NCI-H69 (cell line): ENCODE measurements around the gene HIC1.

ENCODE experiments used
- DNase-seq: peaks from one replicate; lab custom pipeline; 2025; lab: John Stamatoyannopoulos, UW

Gene HIC1

DNA sequence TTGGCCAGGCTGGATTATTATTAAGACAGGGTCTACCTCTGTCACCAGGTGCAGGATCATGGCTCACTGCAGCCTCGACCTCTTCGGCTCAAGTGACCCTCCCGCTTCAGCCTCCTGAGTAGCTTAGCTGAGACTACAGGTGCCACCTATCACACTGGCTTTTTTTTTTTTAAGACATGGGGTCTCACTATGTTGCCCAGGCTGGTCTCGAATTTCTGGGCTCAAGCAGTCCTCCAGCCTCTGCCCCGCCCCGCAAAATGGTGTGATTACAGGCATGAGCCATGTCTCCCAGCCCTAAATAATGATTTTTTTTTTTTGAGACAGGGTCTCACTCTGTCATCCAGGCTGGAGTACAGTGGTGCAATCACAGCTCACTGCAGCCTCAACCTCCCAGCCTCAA is 7.3 kb upstream of the HIC1 start:
- no peak for DNase-seq

DNA sequence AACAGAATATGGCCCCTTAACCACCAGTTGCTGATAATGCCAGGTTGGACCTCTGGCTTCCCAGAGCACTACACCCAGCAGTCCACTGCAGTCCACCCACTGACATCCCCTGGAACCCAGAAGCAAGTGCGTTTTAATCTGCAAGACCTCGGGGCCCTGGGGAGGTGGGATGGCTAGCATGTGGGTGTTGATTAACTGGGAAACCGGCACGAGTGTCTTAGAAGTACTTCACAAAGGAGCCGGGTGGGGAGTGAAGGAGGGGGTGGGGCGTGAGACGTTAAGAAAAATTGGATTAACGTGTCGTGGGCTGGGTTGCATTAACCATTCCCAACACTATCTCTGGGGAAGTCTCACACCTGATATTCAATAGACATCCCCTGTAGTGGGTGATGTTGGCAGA is 6.1 kb upstream of the HIC1 start:
- DNase-seq, result no peak

DNA sequence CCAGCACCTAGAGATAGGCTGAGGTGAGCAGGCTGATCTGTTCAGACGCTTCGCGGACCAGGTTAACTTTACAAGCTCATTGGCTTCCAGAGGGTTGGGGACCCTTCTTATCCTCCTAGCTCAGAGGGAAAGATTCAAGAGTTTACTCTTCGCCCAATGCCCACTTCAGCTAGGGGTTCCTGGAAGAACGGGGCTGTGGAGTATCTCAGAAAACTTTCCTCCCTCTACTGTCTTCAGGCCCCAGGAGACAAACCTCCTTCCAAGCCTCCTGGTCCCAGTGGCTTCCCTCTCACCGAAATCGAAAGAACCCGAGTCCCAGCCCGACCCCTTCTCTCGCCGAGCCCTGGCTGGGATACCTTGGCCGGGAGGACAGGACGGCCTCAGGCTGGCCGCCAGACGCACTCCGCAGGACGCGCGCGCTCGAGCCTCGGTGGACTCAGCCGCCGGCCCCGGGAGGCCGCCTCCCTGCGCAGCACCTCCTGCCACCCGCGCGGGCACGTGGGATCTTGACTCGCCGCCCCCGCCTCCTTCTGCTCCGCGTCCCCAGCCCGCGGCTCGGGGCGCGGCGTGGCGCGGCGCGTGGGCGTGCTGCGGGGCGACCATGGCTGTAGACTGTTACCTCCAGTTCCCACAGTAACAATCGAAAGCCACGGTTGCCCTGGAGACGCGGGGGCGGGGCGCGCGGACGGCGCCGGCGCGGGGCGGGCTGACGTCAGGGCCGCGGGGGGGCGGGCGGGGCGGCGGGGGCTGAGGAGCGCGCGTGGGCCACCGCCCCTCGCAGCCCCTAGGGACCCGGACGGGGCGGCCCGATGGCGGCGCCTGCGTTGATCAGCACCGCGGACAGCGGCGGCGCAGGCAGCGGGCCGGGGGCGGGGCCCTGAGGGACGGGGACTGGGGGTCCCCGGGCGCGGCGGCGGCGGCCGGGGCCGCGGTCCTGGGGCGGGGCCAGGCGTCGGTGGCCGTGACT is 5.3 kb upstream of the HIC1 start:
- peak; percentile 88 for DNase-seq

DNA sequence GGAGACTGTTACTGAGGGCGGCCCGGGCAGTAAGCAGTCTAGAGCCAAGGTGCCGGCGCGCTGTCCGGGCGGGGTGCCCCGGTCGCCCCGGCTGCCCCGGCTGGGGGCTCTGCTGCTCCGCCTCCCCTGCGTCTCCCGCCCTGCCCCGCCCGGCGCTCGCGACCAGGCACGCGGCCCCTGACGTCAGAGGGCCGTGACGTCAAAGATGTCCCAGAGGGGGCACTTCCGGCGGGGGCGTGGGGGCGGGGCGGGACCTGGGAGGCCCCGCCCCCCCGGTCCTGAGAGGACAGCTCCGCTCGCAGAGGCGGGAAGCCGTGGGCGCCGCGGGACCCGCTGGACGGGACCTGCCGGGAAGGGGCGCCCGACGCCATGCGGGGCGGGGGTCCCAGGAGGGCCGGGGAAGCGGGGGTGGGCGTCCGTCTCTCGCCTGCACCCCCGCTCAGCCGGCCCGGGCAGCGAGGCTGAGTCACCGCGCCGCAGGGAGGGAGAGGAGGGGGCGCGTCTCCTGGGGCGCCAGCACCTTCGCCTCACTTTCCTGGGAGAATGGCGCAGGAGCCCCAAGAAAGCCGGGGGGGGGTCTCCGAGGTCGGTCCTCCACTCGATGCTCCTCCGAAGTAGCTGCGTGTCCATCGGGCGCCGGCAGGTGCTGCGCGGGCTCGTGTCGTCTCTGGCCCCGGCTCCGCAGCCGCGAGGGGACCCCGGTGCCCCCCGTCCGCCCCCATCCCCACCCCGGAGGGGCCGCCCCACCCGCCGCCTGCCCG is 4.4 kb upstream of the HIC1 start:
- peak; percentile 87 for DNase-seq

DNA sequence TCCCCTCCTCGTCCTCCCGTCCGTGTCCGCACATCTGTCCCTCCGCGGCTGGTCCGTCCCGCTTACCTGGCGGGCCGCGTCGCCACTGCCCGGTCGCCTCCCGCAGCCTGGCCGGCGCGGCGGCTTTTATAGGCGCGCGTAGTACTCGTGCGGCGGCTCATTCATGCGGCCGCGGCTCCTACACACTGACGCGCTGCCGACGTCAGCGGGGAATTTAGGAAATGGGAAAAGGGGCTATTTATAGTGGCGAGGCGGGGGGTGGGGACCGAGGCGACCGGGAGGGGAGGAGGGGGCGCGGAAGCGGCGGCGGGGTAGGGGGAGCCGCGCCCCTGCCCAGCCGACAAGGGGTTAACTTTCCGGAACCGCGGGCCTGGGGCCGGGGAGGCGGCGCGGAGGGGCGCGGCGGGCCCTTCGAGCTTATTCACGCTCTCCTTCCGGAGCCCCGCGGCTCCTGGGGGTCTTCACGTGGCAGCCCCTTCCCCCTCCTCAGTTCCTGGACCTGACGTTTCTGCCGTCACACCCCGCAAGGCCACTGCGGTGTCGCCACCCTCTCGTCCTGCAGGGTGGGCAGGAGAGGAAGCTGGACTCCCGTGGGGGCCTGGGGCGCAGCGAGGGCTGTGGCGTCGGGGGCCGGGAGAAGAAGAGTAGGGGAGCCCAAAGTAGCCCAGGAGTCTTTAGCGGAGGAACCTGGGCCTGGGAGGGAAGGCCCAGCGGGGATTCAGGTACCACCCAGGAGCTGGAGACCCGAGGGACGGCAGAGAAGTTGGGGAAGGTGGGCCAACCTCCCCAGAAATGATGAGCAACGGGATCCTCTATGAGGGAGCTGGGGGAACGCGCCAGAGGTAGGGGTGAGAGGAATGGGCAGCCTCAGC is 3.6 kb upstream of the HIC1 start:
- peak; percentile 67 for DNase-seq

DNA sequence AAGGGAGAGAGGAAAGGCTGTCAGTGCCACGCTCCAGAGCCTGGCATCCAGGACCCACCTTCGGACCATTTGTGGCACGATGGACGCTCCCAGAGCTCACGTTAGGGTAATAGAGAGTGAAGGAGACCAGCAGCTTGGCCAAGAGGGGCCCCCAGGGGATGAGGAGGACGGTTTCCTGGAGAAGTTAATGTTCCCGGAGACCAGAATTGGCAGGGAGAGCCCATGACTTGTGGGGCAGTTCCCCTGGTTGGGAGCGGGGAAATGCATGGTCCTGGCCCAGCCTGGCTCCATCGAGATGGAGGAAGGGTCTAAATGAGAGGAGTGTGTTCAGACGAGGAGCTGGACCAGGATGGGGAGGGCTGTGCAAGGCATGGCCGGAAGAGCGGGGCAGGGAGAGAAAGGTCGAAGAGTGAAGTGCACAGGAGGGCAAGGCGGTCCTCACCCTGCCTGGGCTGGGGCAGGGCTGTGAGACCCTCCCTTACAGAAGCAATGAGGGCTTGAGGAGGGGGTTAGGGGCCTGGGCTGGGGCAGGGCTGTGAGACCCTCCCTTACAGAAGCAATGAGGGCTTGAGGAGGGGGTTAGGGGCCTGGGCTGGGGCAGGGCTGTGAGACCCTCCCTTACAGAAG is 2.9 kb upstream of the HIC1 start:
- peak; percentile 13 for DNase-seq

DNA sequence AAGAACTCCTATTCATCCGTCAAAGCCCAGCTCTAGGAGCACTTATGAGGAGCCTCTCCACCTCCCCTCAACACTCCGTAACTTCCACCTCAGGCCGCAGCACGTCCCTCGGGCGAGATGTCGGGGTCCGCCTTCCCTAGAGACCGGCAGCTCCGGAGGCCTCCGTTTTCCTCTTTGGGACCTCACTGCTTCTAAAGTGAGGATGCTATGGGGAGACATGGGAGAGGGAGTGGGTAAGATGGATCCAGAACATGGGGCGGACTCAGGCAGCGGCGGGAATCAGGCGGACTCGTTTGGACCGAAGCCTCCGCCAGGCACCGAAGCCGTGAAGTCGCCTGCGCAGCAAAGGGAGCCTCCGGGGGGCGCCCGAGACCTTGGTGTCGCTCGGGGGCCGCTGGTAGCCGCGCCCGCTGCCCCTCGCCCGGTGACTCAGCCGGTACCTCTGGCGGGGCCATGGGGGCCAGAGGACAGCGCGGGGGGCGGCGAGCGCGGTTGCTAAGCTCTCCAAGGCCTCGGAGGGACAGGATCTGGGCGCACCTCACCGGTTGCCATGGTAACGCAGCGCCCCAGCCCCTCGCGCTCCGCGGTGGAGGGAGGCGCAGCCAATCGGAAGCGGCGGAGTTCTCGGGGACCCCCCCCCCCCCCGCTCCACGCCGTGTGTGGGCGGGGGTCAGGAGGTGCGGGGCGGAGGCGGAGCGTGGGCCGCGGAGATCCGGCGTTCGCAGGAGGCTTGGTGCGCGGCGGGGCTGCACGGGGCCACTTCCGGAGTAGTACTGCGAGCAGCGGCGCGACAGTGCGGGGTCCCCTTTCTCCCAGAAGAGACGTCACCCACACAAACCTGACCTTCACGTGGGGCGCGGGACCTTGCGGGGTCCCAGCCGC is 1.3 kb upstream of the HIC1 start:
- peak; percentile 74 for DNase-seq

DNA sequence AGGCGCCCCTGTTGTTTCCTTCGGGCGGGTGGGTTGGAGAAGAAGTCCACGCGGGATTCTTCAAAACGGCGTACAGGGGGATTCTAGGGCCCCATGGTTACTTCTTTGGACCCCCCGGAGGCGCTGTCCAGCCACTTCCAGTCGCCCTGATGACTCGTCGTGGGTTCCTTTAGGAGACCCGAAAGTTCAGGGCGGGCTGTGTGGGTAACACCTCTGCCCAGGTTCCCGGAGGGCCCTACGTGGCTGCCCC is 716 bp upstream of the HIC1 start:
- no peak for DNase-seq

DNA sequence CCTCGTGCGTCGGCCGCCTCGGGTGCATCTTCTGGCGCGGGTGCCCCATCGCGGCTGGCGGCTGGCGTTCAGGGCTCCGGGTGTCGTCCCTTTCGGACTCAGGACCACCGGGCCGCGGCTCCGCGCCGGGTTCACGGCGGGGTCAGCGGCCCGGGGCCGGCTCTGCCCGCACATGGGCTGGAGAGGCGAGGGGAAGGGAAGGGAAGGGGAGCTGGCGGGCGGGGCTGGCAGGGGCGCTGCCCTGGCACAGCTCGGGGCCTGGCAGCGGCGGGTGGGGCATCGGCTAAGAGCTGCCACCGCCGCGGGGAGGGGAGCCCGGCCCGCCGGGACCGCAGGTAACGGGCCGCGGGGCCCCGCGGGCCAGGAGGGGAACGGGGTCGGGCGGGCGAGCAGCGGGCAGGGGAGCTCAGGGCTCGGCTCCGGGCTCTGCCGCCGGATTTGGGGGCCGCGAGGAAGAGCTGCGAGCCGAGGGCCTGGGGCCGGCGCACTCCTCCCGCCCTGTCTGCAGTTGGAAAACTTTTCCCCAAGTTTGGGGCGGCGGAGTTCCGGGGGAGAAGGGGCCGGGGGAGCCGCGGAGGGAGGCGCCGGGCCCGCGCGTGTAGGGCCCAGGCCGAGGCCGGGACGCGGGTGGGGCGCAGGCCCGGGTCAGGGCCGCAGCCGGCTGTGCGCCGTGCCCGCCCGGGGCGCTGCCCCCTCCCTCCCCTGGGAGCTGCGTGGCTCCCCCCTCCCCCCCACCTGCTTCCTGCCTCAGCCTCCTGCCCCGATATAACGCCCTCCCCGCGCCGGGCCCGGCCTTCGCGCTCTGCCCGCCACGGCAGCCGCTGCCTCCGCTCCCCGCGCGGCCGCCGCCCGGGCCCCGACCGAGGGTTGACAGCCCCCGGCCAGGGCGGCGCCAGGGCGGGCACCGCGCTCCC is 646 bp downstream of the HIC1 start:
- peak; percentile 36 for DNase-seq

DNA sequence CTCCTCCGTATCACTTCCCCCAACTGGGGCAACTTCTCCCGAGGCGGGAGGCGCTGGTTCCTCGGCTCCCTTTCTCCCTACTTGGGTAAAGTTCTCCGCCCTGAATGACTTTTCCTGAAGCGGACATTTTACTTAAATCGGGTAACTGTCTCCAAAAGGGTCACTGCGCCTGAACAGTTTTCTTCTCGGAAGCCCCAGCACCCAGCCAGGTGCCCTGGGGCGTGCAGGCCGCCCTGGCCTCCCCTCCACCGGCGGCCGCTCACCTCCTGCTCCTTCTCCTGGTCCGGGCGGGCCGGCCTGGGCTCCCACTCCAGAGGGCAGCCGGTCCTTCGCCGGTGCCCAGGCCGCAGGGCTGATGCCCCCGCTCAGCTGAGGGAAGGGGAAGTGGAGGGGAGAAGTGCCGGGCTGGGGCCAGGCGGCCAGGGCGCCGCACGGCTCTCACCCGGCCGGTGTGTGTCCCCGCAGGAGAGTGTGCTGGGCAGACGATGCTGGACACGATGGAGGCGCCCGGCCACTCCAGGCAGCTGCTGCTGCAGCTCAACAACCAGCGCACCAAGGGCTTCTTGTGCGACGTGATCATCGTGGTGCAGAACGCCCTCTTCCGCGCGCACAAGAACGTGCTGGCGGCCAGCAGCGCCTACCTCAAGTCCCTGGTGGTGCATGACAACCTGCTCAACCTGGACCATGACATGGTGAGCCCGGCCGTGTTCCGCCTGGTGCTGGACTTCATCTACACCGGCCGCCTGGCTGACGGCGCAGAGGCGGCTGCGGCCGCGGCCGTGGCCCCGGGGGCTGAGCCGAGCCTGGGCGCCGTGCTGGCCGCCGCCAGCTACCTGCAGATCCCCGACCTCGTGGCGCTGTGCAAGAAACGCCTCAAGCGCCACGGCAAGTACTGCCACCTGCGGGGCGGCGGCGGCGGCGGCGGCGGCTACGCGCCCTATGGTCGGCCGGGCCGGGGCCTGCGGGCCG is 1.6 kb downstream of the HIC1 start:
- no peak for DNase-seq

DNA sequence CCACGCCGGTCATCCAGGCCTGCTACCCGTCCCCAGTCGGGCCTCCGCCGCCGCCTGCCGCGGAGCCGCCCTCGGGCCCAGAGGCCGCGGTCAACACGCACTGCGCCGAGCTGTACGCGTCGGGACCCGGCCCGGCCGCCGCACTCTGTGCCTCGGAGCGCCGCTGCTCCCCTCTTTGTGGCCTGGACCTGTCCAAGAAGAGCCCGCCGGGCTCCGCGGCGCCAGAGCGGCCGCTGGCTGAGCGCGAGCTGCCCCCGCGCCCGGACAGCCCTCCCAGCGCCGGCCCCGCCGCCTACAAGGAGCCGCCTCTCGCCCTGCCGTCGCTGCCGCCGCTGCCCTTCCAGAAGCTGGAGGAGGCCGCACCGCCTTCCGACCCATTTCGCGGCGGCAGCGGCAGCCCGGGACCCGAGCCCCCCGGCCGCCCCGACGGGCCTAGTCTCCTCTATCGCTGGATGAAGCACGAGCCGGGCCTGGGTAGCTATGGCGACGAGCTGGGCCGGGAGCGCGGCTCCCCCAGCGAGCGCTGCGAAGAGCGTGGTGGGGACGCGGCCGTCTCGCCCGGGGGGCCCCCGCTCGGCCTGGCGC is 2.4 kb downstream of the HIC1 start:
- no peak for DNase-seq

DNA sequence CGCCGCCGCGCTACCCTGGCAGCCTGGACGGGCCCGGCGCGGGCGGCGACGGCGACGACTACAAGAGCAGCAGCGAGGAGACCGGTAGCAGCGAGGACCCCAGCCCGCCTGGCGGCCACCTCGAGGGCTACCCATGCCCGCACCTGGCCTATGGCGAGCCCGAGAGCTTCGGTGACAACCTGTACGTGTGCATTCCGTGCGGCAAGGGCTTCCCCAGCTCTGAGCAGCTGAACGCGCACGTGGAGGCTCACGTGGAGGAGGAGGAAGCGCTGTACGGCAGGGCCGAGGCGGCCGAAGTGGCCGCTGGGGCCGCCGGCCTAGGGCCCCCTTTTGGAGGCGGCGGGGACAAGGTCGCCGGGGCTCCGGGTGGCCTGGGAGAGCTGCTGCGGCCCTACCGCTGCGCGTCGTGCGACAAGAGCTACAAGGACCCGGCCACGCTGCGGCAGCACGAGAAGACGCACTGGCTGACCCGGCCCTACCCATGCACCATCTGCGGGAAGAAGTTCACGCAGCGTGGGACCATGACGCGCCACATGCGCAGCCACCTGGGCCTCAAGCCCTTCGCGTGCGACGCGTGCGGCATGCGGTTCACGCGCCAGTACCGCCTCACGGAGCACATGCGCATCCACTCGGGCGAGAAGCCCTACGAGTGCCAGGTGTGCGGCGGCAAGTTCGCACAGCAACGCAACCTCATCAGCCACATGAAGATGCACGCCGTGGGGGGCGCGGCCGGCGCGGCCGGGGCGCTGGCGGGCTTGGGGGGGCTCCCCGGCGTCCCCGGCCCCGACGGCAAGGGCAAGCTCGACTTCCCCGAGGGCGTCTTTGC is 3.1 kb downstream of the HIC1 start:
- DNase-seq, result no peak

DNA sequence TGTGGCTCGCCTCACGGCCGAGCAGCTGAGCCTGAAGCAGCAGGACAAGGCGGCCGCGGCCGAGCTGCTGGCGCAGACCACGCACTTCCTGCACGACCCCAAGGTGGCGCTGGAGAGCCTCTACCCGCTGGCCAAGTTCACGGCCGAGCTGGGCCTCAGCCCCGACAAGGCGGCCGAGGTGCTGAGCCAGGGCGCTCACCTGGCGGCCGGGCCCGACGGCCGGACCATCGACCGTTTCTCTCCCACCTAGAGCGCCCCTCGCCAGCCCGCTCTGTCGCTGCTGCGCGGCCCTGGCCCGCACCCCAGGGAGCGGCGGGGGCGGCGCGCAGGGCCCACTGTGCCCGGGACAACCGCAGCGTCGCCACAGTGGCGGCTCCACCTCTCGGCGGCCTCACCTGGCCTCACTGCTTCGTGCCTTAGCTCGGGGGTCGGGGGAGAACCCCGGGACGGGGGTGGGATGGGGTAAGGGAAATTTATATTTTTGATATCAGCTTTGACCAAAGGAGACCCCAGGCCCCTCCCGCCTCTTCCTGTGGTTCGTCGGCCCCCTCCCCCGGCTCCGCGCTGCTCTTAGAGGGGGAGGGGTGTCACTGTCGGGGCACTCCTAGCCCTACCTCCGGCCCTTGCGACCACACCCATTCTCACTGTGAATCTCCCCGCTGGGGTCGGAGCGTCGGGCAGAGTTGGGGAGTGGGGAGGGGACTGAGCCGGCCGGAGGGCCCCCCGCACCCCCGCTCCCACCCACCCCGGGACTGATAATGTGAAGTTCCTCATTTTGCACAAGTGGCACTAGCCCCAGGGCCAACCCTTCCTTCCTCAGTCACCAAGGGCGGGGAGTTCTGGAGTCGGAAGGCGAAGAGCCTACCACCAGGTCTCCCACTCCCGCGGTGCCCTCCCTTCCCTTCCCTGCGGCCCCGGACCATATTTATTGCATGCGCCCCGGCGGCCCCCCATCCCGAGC is 4.0 kb downstream of the HIC1 start:
- DNase-seq, result peak; percentile 53

DNA sequence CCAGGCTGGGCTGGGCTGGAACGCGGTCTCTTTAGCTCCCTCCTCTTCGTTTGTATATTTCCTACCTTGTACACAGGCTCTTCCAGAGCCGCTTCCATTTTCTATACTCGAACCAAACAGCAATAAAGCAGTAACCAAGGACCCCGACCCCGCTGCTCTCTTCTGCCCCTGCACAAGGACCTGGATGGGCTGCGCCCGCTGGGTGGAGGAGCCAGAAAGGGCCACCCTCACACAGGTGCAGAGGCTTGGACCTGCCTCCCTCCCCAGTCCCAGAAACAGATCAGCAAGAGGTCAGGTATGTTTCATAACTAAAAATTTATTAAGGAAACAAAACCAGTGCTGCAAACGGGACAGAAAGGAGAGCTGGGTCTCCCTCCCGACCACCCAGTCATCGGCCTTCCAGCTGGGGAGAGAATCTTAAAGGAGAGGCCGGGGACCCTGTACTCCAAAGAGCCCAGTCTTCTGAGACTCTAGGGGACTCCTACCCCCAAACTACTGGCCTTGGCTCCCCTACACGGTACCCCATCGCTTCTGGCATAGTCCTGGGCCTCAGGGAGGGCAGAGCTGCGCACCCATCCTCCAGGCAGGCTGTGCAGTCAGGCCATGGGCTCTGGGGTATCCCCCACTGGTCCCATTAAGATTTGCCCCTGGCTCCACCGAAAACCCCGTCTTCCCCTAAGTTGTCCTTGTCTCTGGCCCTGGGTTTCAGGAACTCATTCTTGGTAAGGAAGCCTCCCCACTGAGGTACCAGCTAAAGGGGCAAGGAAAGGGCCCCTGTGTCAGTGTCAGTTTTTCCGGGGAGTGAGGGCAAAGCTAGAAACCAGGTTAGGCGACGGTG is 4.9 kb downstream of the HIC1 start:
- no peak for DNase-seq

DNA sequence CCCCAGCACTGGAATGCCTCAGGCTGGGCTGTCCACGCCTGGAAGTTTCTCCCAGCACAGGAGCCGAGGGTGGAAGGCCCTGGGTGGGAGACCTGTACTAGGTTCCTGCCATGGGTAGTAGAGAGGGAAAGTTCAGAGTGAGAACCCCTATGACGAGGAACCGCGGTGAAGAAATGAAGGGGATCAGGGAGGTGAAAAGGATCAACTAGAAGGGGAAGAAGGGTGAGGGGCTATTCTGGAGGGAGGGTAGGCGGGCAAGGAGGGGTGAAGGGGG is 5.4 kb downstream of the HIC1 start:
- DNase-seq, result no peak
